Measurements from ENCODE around the gene KCTD16. TPM values are rescaled to one million over a fixed set of nuclear protein-coding genes. Genes with fewer than 3 reads are reported as not detected.

The KCTD16 gene
- polyA plus RNA-seq, 1 of the 3 experiments (the other 2 are of a cell fraction): 0.03 TPM

GRCh38 chr5:144308906-144309670, 138.4 kb downstream of the KCTD16 start:
- Histone ChIP-seq H3K4me2 (no peak overlapping the region), H3K9me2 (no peaks in the 10 kb centered on the region), H2AFZ (ENCODE audit: low read depth) (no peak overlapping the region), H3F3A (replicated peaks; ENCODE audit: insufficient read depth) (no peaks in the 10 kb centered on the region), H3K4me3 (ENCODE audit: low read depth in 2 of 2, low read length in 1 of 2) (no peak overlapping the region), H3K36me3 (replicated peaks in 1 of 2; ENCODE audit: control insufficient read depth in 1 of 2, insufficient read depth in 2 of 2, low read length in 1 of 2) (no peaks in the 10 kb centered on the region), H3K27me3 (ENCODE audit: insufficient read depth) (no peaks in the 10 kb centered on the region; the same call in 1 of the 2 replicates), H3K4me1 (ENCODE audit: control insufficient read depth in 1 of 2, insufficient read depth in 2 of 2, low read depth in 1 of 2, low read length in 1 of 2) (peaks cover 0 to 4% of the 10 kb centered on the region in 2 experiments; a peak in 2 of 4 replicates), H3K9ac (no peak overlapping the region), H4K20me1 (ENCODE audit: insufficient read depth) (no peaks in the 10 kb centered on the region), H3K27ac (ENCODE audit: low read depth in 2 of 2, low read length in 1 of 2) (no peak overlapping the region), H3K9me3 (no peaks in the 10 kb centered on the region), H3K79me2 (ENCODE audit: insufficient read depth) (no peaks in the 10 kb centered on the region)
- 23% methylated on average over 5 of the region's 5 CpGs for whole genome bisulfite sequencing (ENCODE audit: low lambda C conversion rate)
- POLR2A ChIA-PET: no interaction called here
- TF ChIP-seq, protein P1, sequence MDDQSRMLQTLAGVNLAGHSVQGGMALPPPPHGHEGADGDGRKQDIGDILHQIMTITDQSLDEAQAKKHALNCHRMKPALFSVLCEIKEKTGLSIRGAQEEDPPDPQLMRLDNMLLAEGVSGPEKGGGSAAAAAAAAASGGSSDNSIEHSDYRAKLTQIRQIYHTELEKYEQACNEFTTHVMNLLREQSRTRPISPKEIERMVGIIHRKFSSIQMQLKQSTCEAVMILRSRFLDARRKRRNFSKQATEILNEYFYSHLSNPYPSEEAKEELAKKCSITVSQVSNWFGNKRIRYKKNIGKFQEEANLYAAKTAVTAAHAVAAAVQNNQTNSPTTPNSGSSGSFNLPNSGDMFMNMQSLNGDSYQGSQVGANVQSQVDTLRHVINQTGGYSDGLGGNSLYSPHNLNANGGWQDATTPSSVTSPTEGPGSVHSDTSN (IDR thresholded peaks at IDR 0.05): no peak
- TF ChIP-seq GATA2 (CRISPR knock-in tag; IDR thresholded peaks at IDR 0.05) (no peak), YY1 (IDR thresholded peaks at IDR 0.05; ENCODE audit: low read depth) (no peak), FOXM1 (IDR thresholded peaks at IDR 0.05; ENCODE audit: low read depth) (no peak), RXRA (IDR thresholded peaks at IDR 0.05; ENCODE audit: borderline replicate concordance, low read depth) (no peak), RCOR1 (IDR thresholded peaks at IDR 0.05; ENCODE audit: low read length) (no peak), EZH2phosphoT487 (IDR thresholded peaks at IDR 0.05; ENCODE audit: borderline replicate concordance, low read depth) (no peak), TAF1 (IDR thresholded peaks at IDR 0.05; ENCODE audit: borderline replicate concordance, low read depth, low read length) (no peak), FOXJ3 (CRISPR knock-in tag; IDR thresholded peaks at IDR 0.05) (no peak), MXI1 (IDR thresholded peaks at IDR 0.05; ENCODE audit: low read depth, low read length) (no peak), TEAD4 (IDR thresholded peaks at IDR 0.05; ENCODE audit: borderline replicate concordance, insufficient read depth) (no peak)
- CTCF ChIA-PET: interaction anchor here (1.7 kb wide), 1 partner anchor 13 kb away, joined by 7 read pairs; no protein-coding TSS in a partner anchor
- no peak for DNase-seq

- H3K4me3 ChIP-seq (ENCODE audit: low read depth in 2 of 2, low read length in 1 of 2): no peak overlapping the region
- no peaks in the 10 kb centered on the region; the same call in 1 of the 2 replicates for H3K27me3 ChIP-seq (ENCODE audit: insufficient read depth)
- H3K4me1 ChIP-seq (ENCODE audit: control insufficient read depth in 1 of 2, insufficient read depth in 2 of 2, low read depth in 1 of 2, low read length in 1 of 2): peaks cover 0 to 4% of the 10 kb centered on the region in 2 experiments; a peak in 2 of 4 replicates
- H4K20me1 ChIP-seq (ENCODE audit: insufficient read depth): no peaks in the 10 kb centered on the region
- WGBS (ENCODE audit: low lambda C conversion rate): 33% methylated on average over 2 of the region's 2 CpGs
- no peak for DNase-seq
- no peak overlapping the region for H3K9ac ChIP-seq
- H3K79me2 ChIP-seq (ENCODE audit: insufficient read depth): no peaks in the 10 kb centered on the region
- no peak overlapping the region for H2AFZ ChIP-seq (ENCODE audit: low read depth)
- no peaks in the 10 kb centered on the region for H3K9me2 ChIP-seq
- POLR2A ChIA-PET: no interaction called here
- no peak overlapping the region for H3K27ac ChIP-seq (ENCODE audit: low read depth in 2 of 2, low read length in 1 of 2)
- H3K4me2 ChIP-seq: no peak overlapping the region
- H3F3A ChIP-seq (replicated peaks; ENCODE audit: insufficient read depth): no peaks in the 10 kb centered on the region
- CTCF ChIA-PET: interaction anchor here (0.9 to 1.7 kb wide), 2 partner anchors 10 to 15 kb away, joined by 3 to 7 read pairs; no protein-coding TSS in a partner anchor
- no peaks in the 10 kb centered on the region for H3K9me3 ChIP-seq
- no peaks in the 10 kb centered on the region for H3K36me3 ChIP-seq (replicated peaks in 1 of 2; ENCODE audit: control insufficient read depth in 1 of 2, insufficient read depth in 2 of 2, low read length in 1 of 2)
- TF ChIP-seq ZBTB33 (IDR thresholded peaks at IDR 0.05; ENCODE audit: borderline replicate concordance, low read depth) (no peak), EZH2phosphoT487 (IDR thresholded peaks at IDR 0.05; ENCODE audit: borderline replicate concordance, low read depth) (no peak), SMC3 (IDR thresholded peaks at IDR 0.05; ENCODE audit: low read depth, low read length) (no peak), POLR2AphosphoS5 (IDR thresholded peaks at IDR 0.05; ENCODE audit: low read depth, low read length) (no peak), YY1 (IDR thresholded peaks at IDR 0.05; ENCODE audit: low read depth) (no peak), EP300 (IDR thresholded peaks at IDR 0.05; ENCODE audit: borderline replicate concordance in 1 of 2, low read depth in 1 of 2, low read length in 1 of 2) (no peak), JUND (IDR thresholded peaks at IDR 0.05) (no peak), CTCF (IDR thresholded peaks at IDR 0.05) (no peak)
- TF ChIP-seq, protein P2, sequence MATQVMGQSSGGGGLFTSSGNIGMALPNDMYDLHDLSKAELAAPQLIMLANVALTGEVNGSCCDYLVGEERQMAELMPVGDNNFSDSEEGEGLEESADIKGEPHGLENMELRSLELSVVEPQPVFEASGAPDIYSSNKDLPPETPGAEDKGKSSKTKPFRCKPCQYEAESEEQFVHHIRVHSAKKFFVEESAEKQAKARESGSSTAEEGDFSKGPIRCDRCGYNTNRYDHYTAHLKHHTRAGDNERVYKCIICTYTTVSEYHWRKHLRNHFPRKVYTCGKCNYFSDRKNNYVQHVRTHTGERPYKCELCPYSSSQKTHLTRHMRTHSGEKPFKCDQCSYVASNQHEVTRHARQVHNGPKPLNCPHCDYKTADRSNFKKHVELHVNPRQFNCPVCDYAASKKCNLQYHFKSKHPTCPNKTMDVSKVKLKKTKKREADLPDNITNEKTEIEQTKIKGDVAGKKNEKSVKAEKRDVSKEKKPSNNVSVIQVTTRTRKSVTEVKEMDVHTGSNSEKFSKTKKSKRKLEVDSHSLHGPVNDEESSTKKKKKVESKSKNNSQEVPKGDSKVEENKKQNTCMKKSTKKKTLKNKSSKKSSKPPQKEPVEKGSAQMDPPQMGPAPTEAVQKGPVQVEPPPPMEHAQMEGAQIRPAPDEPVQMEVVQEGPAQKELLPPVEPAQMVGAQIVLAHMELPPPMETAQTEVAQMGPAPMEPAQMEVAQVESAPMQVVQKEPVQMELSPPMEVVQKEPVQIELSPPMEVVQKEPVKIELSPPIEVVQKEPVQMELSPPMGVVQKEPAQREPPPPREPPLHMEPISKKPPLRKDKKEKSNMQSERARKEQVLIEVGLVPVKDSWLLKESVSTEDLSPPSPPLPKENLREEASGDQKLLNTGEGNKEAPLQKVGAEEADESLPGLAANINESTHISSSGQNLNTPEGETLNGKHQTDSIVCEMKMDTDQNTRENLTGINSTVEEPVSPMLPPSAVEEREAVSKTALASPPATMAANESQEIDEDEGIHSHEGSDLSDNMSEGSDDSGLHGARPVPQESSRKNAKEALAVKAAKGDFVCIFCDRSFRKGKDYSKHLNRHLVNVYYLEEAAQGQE (IDR thresholded peaks at IDR 0.05; ENCODE audit: low read depth, low read length): no peak
These were observed 139.9 kb downstream of the KCTD16 start for GRCh38 chr5:144310621-144311020.

Measured in SK-N-SH (cell line).